Measurements from ENCODE around the gene PDE11A. TPM values are rescaled to one million over a fixed set of nuclear protein-coding genes. Genes with fewer than 3 reads are reported as not detected.

Gene PDE11A
- total RNA-seq, 1 donor from 2014 or later, result not detected

GRCh38 chr2:177669201-177669600 is 403.4 kb downstream of the PDE11A start:
- ATAC-seq (ENCODE audit: low read depth), result no peak
- peaks cover 3% of the 10 kb centered on the region for H3K27me3 Mint-ChIP-seq
- H3K27ac Mint-ChIP-seq, result no peak overlapping the region
- TF ChIP-seq, protein P1, sequence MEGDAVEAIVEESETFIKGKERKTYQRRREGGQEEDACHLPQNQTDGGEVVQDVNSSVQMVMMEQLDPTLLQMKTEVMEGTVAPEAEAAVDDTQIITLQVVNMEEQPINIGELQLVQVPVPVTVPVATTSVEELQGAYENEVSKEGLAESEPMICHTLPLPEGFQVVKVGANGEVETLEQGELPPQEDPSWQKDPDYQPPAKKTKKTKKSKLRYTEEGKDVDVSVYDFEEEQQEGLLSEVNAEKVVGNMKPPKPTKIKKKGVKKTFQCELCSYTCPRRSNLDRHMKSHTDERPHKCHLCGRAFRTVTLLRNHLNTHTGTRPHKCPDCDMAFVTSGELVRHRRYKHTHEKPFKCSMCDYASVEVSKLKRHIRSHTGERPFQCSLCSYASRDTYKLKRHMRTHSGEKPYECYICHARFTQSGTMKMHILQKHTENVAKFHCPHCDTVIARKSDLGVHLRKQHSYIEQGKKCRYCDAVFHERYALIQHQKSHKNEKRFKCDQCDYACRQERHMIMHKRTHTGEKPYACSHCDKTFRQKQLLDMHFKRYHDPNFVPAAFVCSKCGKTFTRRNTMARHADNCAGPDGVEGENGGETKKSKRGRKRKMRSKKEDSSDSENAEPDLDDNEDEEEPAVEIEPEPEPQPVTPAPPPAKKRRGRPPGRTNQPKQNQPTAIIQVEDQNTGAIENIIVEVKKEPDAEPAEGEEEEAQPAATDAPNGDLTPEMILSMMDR (IDR thresholded peaks at IDR 0.05), result no peak
- ChIA-PET POLR2A (no interaction called here), CTCF (no interaction called here)
- no peaks in the 10 kb centered on the region for H3K9me3 Mint-ChIP-seq
- H3K4me3 Mint-ChIP-seq, result no peak overlapping the region
- DNase-seq, result no peak
- peaks cover 8% of the 10 kb centered on the region for H3K4me1 Mint-ChIP-seq
- intact Hi-C loops (cut with micrococcal nuclease), result no loop called here
- H3K36me3 Mint-ChIP-seq (ENCODE audit: low read depth), result no peaks in the 10 kb centered on the region

DNA sequence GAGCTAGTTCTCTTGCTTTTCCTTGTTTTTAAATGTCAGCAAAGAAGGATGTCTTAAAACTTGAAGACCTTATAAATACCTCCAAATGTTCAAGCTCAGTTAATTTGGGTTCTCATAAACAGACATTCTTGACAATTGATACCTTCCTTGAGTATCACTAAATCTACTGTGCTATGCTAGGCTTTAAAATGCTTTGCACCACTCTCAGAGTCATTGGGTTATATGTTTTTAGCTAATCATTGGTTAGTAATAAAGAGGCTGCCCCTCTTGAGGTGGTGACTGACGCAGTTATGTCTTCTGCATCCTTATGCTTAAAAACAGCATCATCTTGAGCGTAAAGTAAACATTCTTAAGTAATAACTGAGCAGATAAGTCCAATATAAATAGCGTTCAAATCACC is 404.0 kb downstream of the PDE11A start:
- Mint-ChIP-seq H3K27ac (no peak overlapping the region), H3K4me3 (no peak overlapping the region), H3K27me3 (peaks cover 3% of the 10 kb centered on the region), H3K9me3 (no peaks in the 10 kb centered on the region), H3K36me3 (ENCODE audit: low read depth) (no peaks in the 10 kb centered on the region), H3K4me1 (peaks cover 8% of the 10 kb centered on the region)
- CTCF ChIA-PET, result no interaction called here
- DNase-seq, result no peak
- POLR2A ChIA-PET, result no interaction called here
- intact Hi-C loops (cut with micrococcal nuclease), result no loop called here
- ATAC-seq (ENCODE audit: low read depth), result no peak
- TF ChIP-seq, protein P1 (IDR thresholded peaks at IDR 0.05), result no peak

- intact Hi-C loops (cut with micrococcal nuclease), result no loop called here
- Mint-ChIP-seq H3K9me3 (no peaks in the 10 kb centered on the region), H3K4me1 (peaks cover 8% of the 10 kb centered on the region), H3K27me3 (no peaks in the 10 kb centered on the region), H3K27ac (no peak overlapping the region), H3K36me3 (ENCODE audit: low read depth) (no peaks in the 10 kb centered on the region), H3K4me3 (no peak overlapping the region)
- ChIA-PET POLR2A (no interaction called here), CTCF (no interaction called here)
- TF ChIP-seq, protein P1 (IDR thresholded peaks at IDR 0.05), result no peak
- ATAC-seq (ENCODE audit: low read depth) (no peak), DNase-seq (no peak)
Observed at GRCh38 chr2:177667626-177668025, 405.0 kb downstream of the PDE11A start.

GRCh38 chr2:177666408-177666807 is 406.2 kb downstream of the PDE11A start:
- H3K27ac Mint-ChIP-seq, result no peak overlapping the region
- ATAC-seq (ENCODE audit: low read depth) (no peak), DNase-seq (no peak)
- CTCF ChIA-PET, result no interaction called here
- POLR2A ChIA-PET, result no interaction called here
- TF ChIP-seq, protein P1 (IDR thresholded peaks at IDR 0.05), result no peak
- H3K9me3 Mint-ChIP-seq, result no peaks in the 10 kb centered on the region
- H3K4me1 Mint-ChIP-seq, result peaks cover 8% of the 10 kb centered on the region
- no peak overlapping the region for H3K4me3 Mint-ChIP-seq
- intact Hi-C loops (cut with micrococcal nuclease), result no loop called here
- no peaks in the 10 kb centered on the region for H3K27me3 Mint-ChIP-seq
- H3K36me3 Mint-ChIP-seq (ENCODE audit: low read depth), result no peaks in the 10 kb centered on the region

DNA sequence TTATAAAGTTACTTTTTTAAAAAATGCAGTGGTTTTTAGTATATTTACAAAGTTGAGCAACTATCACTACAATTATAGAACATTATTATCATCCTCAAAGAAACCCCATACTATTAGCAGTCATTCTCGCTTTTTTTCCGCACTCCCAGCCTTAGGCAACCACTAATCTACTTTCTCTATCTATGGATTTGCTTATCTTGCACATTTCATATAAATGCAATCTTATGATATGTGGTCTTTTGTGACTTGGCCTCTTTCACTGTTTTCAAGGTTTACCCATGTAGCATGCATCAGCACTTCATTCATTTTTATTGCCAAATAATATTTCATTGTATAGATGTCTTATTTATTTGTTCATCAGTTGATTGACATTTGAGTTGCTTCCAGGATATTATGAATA is 406.6 kb downstream of the PDE11A start:
- ChIA-PET CTCF (no interaction called here), POLR2A (no interaction called here)
- TF ChIP-seq, protein P1 (IDR thresholded peaks at IDR 0.05), result no peak
- Mint-ChIP-seq H3K9me3 (no peaks in the 10 kb centered on the region), H3K36me3 (ENCODE audit: low read depth) (no peaks in the 10 kb centered on the region), H3K4me3 (no peak overlapping the region), H3K27me3 (no peaks in the 10 kb centered on the region), H3K27ac (no peak overlapping the region), H3K4me1 (peaks cover 5% of the 10 kb centered on the region)
- intact Hi-C loops (cut with micrococcal nuclease), result no loop called here
- DNase-seq, result no peak
- no peak for ATAC-seq (ENCODE audit: low read depth)
